ENCODE data around the gene HLA-DOB.
"Not testable (repeated sequence)": the region's sequence is repeated elsewhere in the genome, so short reads cannot be mapped to it uniquely, and the experiment has no call there.

The HLA-DOB gene

DNA sequence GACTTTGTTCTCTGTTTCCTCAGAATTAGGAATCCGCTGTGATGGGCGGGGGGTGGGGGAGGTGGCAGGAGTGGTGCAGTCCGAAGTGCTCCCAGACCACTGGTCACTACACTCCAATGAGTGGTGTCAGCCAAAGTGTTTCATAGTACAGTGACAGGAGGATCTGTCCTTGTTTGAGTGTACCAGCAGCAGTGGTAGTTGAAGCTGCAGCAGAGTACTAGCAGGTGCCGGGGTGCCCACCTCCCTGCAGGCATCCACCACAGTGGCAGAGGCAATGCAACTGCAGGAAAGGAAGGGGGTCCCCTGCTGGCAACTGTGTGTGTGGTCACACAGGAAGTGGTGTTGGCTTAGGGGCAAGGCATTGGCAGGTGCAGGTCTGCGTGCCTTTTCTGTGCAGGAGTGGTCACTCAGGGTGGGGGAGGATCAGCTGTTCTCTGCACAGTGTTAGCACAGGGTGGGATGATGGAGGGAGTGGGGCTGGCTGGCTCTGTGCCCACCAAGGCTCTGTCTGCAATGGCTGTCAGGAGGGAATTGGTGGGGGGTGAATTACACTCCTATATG lies 9.7 kb downstream of the HLA-DOB start:
- no peak for DNase-seq

DNA sequence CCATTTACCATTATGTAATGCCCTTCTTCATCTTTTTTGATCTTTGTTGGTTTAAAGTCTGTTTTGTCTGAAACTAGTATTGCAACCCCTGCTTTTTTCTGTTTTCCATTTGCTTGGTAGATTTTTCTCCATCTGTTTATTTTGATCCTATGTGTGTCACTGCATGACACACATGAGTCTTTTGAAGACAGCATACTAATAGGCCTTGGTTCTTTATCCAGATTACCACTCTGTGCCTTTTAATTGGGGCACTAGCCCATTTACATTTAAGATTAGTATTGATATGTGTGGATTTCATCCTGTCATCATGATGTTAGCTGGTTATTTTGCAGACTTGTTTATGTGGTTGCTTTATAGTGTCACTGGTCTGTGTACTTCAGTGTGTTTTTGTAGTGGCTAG lies 11.4 kb downstream of the HLA-DOB start:
- not testable (repeated sequence) for DNase-seq

DNA sequence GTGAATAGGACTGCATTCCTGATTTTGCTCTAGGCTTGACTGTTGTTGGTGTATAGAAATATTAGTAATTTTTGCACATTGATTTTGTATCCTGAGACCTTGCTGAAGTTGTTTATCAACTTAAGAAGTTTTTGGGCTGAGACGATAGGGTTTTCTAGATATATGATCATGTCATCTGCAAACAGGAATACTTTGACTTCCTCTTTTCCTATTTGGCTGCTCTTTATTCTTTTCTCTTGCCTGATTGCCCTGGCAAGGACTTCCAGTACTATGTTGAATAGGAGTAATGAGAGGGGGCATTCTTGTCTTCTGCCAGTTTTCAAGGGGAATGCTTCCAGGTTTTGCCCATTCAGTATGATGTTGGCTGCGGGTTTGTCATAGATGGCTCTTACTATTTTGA lies 13.4 kb downstream of the HLA-DOB start:
- no peak for DNase-seq

DNA sequence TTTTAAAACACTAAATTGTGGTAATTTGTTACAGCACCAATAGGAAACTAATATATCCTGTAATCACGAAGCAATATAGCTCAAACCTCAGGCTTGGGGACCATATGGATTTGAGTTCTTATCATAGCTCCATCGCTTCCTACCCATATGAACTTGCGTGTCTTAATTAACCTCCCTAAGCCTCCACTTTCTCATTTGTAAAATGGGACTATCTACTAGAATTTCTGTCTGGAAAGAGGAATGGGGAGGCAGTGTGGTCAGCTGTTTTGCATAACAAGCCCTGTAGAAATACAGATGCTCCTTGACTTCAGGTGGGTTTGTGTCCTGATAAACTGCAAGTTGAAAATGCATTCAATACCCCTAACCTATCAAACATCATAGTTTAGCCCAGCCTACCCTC lies 17.1 kb downstream of the HLA-DOB start:
- no peak for DNase-seq

DNA sequence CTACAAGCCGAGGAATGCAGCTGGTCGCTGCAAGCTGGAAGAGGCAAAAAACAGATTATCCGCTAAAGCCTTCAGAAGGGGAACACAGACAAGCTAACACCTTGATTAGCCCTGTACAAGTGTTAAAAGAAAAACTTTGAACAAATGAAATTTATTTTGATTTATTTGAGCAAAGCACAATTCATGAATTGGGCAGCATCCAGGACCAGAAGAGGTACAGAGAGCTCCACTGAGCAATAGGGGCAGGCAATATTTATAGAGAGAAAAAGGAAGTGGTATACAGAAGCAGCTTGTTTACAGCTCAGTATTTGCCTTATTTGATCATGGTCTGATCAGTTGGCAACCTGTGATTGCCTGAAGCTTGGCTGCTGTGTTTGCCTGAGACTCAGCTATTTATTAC lies 17.6 kb downstream of the HLA-DOB start:
- DNase-seq, result no peak

DNA sequence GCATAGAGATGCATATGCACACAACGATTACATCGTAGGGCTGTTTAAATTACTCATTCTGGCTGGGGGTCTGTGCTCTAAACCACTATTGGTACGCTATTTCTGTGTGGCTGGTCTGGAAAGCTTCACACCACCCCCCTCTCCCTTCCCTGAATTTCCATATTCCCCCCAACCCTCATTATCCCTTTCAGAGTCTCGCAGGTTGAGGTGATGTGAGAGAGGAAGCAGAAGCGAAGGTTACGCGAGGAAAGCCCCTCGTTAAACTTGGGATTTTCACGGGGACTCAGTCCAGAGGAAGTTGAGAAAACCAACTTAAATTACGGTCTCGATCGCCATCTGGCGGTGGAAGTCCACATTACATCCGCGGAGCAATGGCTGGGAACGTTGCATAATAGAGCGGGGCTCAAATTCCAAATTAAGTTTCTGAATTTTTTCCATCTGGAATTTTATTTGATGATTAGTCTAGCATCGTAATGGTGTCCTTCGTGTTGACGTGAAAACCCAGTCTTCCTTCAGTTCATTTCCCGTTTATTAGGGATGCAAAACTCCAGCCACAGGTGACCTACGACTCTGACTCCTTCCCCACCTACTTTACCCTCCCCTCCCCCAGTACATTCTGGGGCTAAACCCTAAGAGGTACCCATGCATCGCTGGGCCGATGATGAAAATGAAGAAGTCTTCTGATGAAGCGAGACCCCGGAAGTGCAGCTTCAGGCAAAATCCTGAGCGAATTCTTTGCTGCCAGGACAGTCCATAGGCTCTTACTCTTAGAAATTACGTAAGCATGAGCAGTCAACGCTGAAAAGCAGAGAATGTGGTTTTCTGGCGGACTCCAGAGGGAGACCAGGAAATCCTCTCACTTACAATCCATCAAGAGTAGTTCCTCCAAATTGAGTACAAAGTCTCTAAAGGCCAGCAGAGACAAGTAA lies 19.7 kb downstream of the HLA-DOB start:
- peak; percentile 69 to 83 for DNase-seq

DNA sequence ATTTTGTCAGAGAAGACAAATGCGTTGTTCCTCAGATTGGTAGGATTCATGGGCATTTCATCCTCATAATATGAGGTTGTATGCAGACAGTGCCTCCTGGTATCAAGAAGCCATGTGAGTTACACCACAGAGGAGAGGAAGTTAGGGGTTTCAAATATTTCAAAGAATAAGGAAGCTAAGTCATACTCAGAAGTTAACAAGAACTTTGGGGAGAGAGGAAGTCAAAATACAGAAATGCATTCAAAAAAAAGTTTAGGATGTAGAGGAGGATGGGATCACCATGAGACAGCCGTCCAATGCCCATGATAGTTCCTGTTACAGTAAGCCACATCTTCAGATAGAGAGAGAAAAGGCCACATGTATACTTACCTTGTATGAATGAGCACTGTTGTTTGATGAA lies 22.3 kb downstream of the HLA-DOB start:
- peak; percentile 97 to 99 for DNase-seq

DNA sequence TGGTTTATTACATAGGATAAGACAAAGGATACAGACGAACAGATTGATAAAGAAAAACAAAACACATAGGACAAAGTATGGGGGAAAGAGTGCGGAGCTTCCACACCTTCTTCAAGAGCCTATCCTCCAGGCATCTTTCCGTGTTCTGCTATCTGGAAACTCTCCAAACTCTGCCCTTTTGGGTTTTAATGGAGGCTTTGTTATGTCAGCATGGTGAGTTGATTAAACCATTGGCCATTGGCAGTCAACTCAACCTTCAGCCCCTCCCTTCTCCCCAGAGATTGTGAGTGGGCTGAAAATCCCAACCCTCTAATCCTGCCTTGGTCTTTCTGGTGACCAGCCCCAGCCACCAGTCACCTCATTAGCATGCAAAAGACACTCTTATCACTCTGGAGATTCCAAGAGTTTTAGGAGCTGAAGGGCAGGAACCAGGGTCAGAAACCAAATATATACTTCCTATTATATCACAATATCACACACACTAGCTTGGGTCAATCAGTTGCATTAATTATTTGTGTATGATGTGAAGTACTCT lies 23.8 kb downstream of the HLA-DOB start:
- DNase-seq, result no peak

DNA sequence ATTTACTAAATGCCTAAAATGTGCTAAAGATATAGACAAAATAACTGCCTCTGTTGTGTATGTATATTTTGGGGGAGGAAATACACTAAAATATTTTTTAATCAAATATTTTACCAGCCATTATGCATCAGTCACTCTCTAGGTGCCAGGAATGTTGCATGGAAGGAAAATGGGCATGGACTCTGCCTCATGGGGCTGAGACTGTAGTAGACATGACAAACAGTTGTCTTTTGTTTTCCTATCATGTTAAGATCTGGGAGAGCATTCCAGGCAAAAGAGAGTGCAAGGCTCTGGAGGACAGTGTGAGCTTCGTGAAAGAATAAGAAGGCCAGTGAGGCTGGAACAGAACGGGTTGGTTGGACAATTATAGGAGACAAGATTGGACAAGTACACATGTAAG lies 26.5 kb downstream of the HLA-DOB start:
- no peak for DNase-seq

DNA sequence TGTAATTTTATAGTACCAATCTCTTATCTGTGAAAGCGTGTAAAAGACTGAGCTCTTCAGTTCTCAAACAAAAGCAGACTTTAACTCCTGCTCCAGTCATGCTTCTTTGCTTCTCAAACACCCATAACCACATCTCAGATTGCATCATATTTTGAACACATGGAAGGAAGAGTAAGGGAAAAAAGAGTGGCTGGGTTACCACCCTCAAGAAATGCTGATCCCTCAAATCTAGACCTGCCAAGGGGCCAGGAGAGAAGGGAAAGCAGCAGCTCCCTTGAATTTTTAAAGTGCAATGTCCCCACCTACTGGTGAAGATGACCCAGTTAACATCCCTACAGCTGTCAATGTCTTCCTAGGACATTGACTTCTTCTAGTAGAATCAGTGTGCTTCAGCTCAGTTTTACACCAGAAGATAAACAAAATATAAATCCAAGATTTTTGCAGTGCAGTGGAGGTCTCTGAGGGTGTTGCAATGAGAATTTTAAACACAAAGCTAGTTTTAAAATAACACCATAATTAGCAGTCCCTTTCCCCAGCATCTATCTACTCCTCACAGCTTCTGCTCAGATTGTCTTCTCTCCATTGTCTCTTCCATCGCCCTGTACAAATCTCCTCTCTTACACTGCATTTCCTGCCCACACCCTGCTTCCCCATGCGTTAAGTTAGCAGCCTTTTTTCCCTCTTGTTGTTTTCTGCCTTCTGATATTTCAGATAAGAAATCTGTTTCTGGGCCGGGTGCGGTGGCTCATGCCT lies 30.8 kb downstream of the HLA-DOB start:
- DNase-seq, result peak; percentile 56 to 69

DNA sequence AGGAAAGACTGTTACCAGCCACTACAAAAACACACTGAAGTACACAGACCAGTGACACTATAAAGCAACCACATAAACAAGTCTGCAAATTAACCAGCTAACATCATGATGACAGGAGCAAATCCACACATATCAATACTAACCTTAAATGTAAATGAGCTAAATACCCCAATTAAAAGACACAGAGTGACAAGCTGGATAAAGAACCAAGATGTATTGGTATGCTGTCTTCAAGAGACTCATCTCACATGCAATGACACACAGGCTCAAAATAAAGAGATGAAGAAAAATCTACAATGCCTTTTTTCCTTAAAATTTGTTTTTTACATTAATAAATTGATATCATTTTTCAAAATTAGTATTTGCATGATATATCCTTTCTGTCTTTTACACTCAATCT lies 33.9 kb downstream of the HLA-DOB start:
- not testable (repeated sequence) for DNase-seq

DNA sequence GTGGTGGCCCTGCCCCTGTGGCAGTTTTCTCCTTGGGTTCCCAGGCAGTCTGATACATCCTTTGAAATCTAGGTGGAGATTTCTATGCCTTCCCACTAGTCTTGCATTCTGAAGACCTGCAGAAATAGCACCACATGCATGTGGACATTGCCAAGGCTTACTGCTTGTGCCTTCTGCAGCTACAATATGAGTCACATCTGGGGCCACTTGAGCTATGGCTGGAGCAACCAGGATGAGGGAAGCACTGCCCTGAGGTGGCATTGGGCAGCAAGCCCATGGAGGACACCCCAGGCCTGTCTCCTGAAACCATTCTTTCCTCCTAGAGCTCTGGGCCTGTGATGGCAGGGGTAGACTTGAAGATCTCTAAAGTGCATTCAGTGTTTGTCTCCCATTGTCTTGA lies 37.8 kb downstream of the HLA-DOB start:
- DNase-seq, result no peak

DNA sequence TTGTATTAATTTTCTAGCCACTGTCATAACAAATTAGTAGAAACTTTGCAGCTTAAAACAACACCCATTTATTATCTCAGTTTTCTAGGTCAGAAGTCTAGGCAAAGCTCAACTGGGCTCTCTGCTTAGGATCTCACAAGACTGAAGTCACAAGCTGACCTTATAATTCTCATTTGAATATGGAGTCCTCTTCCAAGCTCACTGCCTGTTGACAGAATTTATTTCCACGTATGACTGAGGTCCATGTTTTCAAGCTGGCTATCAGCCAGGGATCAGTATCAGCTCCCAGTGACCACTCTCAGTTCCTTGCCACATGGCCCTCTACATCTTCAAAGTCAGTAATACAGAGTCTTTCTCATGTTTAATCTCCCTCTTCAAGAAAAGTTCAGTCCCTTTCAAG lies 41.7 kb downstream of the HLA-DOB start:
- DNase-seq, result no peak

DNA sequence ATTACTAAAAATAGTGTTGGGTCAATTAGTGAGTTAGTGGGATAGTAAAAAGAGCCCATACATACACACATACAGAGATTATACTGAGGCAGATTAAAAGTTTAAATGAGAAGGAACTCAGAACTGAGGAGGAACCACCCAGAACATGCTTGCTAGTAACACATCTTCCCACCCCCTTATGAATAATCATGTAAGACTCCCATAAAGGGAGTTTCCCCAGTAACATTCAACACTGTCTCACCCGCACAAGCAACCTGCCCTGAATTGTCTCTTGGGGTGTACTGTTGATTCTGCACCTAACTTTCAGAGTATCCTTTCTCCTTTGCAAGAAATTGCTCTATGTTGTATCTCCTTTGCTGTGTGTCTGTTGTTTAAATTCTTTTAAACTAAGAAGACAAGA lies 42.4 kb downstream of the HLA-DOB start:
- DNase-seq, result no peak

DNA sequence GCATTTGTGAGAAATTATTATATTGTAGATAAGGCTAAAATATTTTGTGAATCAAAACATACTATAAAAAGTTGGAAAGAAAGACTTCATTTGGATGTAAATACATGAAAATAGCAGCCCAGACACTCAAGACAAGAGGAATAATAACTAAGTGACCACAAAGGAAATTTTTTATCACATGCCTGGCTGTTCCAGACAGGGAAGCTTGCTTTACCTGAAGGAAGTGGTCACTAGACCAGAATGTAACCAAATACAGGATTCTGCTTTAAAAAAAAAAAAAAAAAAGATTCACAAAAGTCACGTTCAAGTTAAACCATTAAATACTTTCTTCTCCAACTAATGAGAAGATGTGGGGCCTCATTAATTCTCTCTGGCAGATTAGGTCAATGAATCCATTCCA lies 44.1 kb downstream of the HLA-DOB start:
- DNase-seq, result no peak

DNA sequence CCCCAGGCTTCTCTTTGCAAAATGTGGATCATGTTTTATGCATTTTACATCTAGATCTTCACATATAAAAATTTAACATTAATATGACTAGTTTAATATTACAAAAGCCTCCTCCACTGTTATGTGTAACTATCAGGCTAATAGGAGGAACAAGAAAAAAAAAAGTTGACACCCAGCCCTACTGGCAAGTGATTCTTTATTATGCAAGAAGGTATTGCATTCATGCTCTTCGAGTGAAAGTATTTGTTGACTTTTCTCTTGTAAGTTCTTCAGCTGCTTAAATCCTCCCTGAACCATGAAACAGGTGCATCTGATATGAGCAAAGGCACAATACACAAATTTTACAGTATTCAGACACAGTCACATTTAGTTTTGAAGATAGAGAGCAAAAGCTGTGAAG lies 52.8 kb downstream of the HLA-DOB start:
- no peak for DNase-seq

DNA sequence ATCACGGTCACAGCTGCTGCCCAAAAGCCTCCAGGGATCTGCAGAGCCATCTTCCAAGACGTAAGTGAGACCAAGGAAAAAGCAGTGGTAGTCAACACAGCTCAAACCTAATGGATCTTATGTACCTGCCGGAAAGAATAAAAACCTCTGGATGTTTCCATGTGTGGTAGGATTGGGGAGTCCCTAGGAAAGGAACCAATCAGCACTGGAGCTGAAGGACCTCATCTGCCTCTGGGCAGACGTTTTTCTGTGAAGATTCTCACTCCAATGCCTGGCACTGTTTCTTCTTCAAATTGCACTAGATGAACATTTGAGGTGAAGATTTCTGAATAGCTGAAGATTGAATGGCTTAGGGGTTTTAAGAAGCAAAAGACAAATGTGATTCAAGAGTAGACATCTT lies 53.4 kb downstream of the HLA-DOB start, which contains the start of gene HLA-DQB2:
HLA-DQB2 (minus strand) TSS at position 112 of the 400 bp plus-strand sequence; CDS start at position 50, 62 bp downstream.
- DNase-seq, result no peak

Measured in AML-193 (cell line).